Testis (tissue), 2 donors: ENCODE measurements around the gene SPATA46.

Source experiments
- CTCF ChIP-seq, 3 experiments: fragments of 450-650 bp in 2 of 3; fragments of 200-600 bp in 1 of 3; sonication (generic) in 1 of 3; IDR thresholded peaks; one replicate each; pipeline ENCODE4 v1.5.1; 2016 to 2019; ENCODE audit warnings: antibody characterized with exemption in 3 of 3, mild to moderate bottlenecking in 2 of 3, moderate library complexity in 1 of 3
- POLR2A ChIP-seq: fragments of 450-650 bp; IDR thresholded peaks from one replicate; pipeline ENCODE4 v1.6.1; 2017; ENCODE audit warnings: antibody characterized with exemption, mild to moderate bottlenecking, moderate library complexity

DNA sequence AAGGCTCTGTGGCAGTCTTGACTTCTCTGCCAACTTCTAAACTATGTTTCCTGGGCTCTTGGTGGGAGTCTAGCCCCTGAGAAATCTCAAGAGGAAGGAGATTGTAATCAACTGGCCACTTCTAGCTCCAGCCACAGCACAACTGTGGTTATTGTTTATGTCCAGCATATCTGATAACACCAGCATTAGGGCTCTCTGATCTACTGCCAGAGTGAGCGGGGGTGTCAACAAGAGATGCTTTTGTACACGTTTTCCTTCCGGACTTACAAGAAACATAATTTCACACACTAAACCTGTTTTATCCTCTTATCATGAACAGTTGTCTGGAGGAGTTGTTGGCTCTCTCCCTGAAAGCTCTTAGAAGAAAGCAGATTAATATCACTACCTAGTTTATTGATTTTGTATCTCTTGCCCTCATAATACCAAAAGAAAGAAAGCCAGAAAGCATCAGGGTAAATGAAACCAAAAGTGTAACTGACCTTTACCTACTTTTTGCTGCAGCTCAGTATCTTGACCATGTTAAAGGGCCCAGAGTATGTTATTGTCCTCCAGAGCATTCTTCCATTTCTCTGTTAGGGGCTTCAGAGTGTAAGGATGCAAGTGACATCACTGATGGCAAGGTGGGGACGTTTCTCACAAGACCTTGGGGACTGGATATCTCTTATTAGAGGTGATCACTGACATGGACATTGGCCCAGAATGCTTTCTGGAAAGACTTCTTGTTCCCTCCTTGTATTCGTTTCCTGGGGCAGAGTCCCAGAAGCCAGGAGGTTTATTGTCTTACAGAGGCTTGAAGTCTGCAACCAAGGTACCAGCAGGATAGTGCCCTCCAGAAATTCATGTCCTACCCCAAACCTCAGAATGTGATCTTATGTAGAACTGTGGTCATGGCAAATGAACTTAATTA is 44.9 kb upstream of the SPATA46 start:
- TF ChIP-seq CTCF (IDR thresholded peaks at IDR 0.05) (no peak), POLR2A (no peak)
